Psoas muscle (tissue), 8 donors: ENCODE results near the gene PEX14. TPM values are rescaled to one million over a fixed set of nuclear protein-coding genes. Genes with fewer than 3 reads are reported as not detected.

ENCODE experiments used
- ATAC-seq, 4 donors: fragments of 200-7000 bp; cut with Tn5 transposase; one replicate each; pipeline ENCODE4 v1.9.1; 2020; ENCODE audit warnings: moderate library complexity in 3 of 4, mild to moderate bottlenecking in 2 of 4
- DNase-seq, 2 donors: peaks; one replicate each; pipeline ENCODE4 v3.0.0-alpha.2; 2020
- H3K27ac ChIP-seq: fragments of 200-600 bp; one replicate; pipeline ENCODE4 v1.8.0; 2022
- H3K27me3 ChIP-seq, 3 donors: fragments of 200-600 bp in 1 of 3; one replicate each; pipeline versions ENCODE4 v1.6.1 to v1.8.0; 2013 to 2022; ENCODE audit warnings: low read length in 2 of 3, mild to moderate bottlenecking in 2 of 3, moderate library complexity in 1 of 3; ENCODE audit not compliant: insufficient read depth in 3 of 3
- H3K36me3 ChIP-seq, 2 donors: fragments of 200-600 bp in 1 of 2; one replicate each; pipeline versions ENCODE4 v1.6.1 to v1.8.0; 2013 to 2022; ENCODE audit warnings: low read depth in 1 of 2, mild to moderate bottlenecking in 1 of 2, moderate library complexity in 1 of 2; ENCODE audit not compliant: insufficient read depth in 1 of 2
- H3K4me1 ChIP-seq: fragments of 200-600 bp; one replicate; pipeline ENCODE4 v1.8.0; 2022
- H3K4me3 ChIP-seq: fragments of 200-600 bp; one replicate; pipeline ENCODE4 v1.8.0; 2022; ENCODE audit warnings: mild to moderate bottlenecking
- H3K9me3 ChIP-seq: fragments of 200-600 bp; one replicate; pipeline ENCODE4 v1.8.0; 2022
- CTCF ChIP-seq: fragments of 200-600 bp; IDR thresholded peaks from one replicate; pipeline ENCODE4 v1.8.0; 2022; ENCODE audit warnings: antibody characterized with exemption
- WGBS, 3 donors: extraction: QIAGEN DNeasy Blood & Tissue Kit; methylation state at CpG; one replicate each; pipeline versions ENCODE4 v1.1.6 to v1.1.7; 2013; 5-methylcytosine and 5-hydroxymethylcytosine counted together
- intact Hi-C, 2 donors: fragments of 100-400 bp; cut with DNase I; formaldehyde crosslinking; loops; one replicate each; pipeline versions ENCODE4 v1.11.0 to v1.14.2; 2022
- polyA plus RNA-seq, 3 donors: library from polyadenylated mRNA; stranded (reverse); fragments of 200-250 nt; gene quantifications; one replicate each; pipeline ENCODE4 v1.2.3, GENCODE V29; 2013
- total RNA-seq, 4 donors: library from RNA; stranded (reverse); fragmentation: NEBNext Ultra II Directional in 2 of 4; extraction: Animal tissue kit (Norgen Biotek cat#: 25700) in 2 of 4; gene quantifications; one replicate each; pipeline versions ENCODE4 v1.2.1 to v1.2.4, GENCODE V29; 2021 to 2023
- donor health status: healthy with polysubstance abuse.
- donor health status: DM: no; HTN: no; CAD: no; lungs with moderate emphysema.
- donor health status: Bipolar disorder and iron deficiency.
- donor health status: healthy.
- donor health status: DM: yes; HTN: yes; CAD: no.
- donor health status: DM: no; HTN: no; CAD: no.
- donor health status: DM: no; HTN: no; CAD: no.
- donor health status: DM: yes; HTN: yes; CAD: no.

The PEX14 gene
- total and polyA plus RNA-seq, 7 donors: 13.7 to 23.5 (median 20.7) TPM

DNA sequence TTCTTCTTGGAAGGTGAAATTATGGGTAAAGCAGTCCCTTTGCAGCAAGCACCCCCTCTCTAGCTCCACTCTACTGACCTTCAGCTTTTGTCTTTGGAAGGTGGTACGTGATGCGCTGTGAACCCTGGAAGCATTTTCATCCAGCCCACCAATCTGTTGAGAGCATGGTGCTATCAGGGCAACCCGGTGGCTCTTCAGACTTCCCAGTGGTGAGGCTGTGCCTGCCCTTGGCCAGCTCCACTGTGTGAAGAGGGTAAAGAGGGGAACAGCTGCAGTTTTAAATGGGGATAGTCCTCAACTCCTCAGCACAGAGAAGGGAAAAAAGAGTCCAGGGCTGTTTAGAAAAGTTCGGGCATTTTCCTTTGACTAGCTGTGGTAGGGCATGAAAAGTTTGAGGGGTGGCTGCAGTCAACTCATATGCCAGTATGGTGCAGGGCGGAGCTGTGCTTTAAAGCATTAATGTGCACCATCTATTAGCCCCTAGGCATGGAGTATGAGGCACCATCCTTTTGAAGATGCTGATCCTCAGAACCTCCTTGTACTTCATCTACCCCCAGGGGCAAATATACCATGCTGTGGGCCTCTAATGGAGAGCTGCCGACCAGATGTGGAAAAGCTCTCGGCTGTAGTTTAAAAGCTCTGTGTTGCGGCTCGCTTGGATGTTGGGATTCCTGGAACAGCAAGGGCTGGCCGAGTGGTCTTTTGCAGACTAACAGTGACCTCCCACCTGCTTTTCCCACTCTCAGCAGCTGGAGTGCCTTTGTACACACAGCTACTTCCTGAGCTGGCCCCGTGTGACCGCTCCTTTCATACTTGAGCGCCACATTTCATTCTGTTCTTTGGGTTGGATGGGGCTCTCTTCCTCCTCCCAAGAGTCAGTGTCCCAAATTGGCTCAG lies 123.0 kb downstream of the PEX14 start:
- no peaks in the 10 kb centered on the region for H3K4me1 ChIP-seq
- WGBS, 3 donors: 59 to 67% (median 66%) methylated on average over 13 of the region's 13 CpGs
- no peaks in the 10 kb centered on the region for H3K9me3 ChIP-seq
- H3K27me3 ChIP-seq: no peaks in the 10 kb centered on the region
- ATAC-seq (peak in 3 of 4 donors; percentile 29 to 49 (median 40)), DNase-seq (no peak)
- no peak overlapping the region for H3K4me3 ChIP-seq
- intact Hi-C loops: no loop called here
- peaks cover 0 to 15% of the 10 kb centered on the region in 2 donors for H3K36me3 ChIP-seq
- H3K27ac ChIP-seq: no peak overlapping the region
- no peak for TF ChIP-seq CTCF

DNA sequence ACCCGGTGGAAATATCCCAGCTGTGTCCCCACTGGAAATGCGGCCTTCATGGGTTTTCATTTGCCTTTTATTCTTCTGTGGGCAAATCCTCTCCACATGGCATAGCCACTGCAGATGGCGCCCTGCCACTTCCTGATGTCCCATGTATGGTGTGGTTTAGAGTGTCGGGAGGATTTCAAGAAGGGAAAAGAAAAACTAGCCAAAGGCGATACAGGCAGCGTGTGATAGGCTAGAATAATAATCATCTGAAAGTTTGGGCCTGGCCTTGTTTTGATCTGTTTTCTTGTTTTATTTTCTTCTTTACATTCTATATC lies 123.6 kb downstream of the PEX14 start:
- no peak for TF ChIP-seq CTCF
- H3K4me1 ChIP-seq: no peaks in the 10 kb centered on the region
- H3K27ac ChIP-seq: no peak overlapping the region
- no peak overlapping the region for H3K4me3 ChIP-seq
- H3K36me3 ChIP-seq: peaks cover 0 to 18% of the 10 kb centered on the region in 2 donors
- no peaks in the 10 kb centered on the region for H3K9me3 ChIP-seq
- peak in 3 of 4 donors; percentile 50 to 65 (median 61) for ATAC-seq
- 44 to 58% (median 48%) methylated on average over 6 of the region's 6 CpGs for WGBS, 3 donors
- DNase-seq: no peak
- no peaks in the 10 kb centered on the region for H3K27me3 ChIP-seq
- intact Hi-C loops: no loop called here

GRCh38 chr1:10599194-10599861 lies 124.6 kb downstream of the PEX14 start:
- WGBS, 3 donors: 86 to 96% (median 90%) methylated on average over 6 of the region's 6 CpGs
- no peak for TF ChIP-seq CTCF
- no peaks in the 10 kb centered on the region for H3K9me3 ChIP-seq
- no peaks in the 10 kb centered on the region for H3K27me3 ChIP-seq
- no peak for ATAC-seq
- no peak overlapping the region for H3K27ac ChIP-seq
- no peak for DNase-seq
- H3K36me3 ChIP-seq: peaks cover 0 to 18% of the 10 kb centered on the region in 2 donors
- intact Hi-C loops: no loop called here
- no peak overlapping the region for H3K4me3 ChIP-seq
- no peaks in the 10 kb centered on the region for H3K4me1 ChIP-seq

DNA sequence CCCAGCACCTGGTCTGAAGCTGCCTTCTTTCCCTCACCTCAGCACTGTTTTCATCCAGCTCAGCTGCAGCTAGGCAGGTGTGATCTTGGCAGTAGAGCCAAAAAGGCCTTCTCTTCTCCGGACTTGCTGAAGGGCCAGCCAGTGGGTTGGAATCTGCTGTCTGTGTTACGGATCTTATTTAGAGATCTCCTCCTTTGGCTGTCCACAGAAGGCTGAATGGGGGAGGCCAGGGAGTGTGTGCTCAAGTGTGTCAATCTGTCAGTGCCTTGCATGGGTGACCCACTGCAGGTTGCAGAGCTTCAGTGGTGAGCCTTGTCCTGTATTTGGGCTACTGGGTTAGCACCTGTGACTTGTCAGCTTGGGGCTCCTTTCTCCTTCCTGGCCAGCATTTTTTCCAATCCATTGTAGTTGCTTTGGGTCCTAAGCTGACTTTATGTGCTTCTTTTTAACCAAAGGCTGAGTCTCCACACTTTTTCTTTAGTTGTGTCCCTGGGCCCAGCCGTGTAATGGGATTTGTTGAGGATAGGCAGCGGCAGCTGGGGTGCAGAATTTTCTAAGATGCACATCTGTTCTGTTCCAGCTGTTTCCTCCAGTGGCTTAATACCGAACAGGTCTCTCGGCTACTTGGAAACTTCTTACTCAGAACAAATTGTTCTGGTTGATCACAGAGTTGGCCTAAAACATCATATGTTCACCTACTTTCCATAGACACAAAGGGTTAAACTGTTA lies 126.8 kb downstream of the PEX14 start:
- no peak for TF ChIP-seq CTCF
- Histone ChIP-seq H3K4me1 (no peaks in the 10 kb centered on the region), H3K36me3 (peaks cover 0 to 18% of the 10 kb centered on the region in 2 donors), H3K9me3 (no peaks in the 10 kb centered on the region), H3K27me3 (no peaks in the 10 kb centered on the region), H3K4me3 (no peak overlapping the region), H3K27ac (no peak overlapping the region)
- DNase-seq (no peak), ATAC-seq (no peak)
- intact Hi-C loops: no loop called here
- WGBS, 3 donors: 63 to 82% (median 66%) methylated on average over 6 of the region's 6 CpGs
